ENCODE measurements around the gene EXOSC3. TPM values are rescaled to one million over a fixed set of nuclear protein-coding genes. Genes with fewer than 3 reads are reported as not detected.

The EXOSC3 gene
- total and polyA plus RNA-seq, 9 of the 15 experiments (the other 6 are each of a cell fraction or from before 2014, with no cell fraction given) = 18.5 to 266 (median 114) TPM

DNA sequence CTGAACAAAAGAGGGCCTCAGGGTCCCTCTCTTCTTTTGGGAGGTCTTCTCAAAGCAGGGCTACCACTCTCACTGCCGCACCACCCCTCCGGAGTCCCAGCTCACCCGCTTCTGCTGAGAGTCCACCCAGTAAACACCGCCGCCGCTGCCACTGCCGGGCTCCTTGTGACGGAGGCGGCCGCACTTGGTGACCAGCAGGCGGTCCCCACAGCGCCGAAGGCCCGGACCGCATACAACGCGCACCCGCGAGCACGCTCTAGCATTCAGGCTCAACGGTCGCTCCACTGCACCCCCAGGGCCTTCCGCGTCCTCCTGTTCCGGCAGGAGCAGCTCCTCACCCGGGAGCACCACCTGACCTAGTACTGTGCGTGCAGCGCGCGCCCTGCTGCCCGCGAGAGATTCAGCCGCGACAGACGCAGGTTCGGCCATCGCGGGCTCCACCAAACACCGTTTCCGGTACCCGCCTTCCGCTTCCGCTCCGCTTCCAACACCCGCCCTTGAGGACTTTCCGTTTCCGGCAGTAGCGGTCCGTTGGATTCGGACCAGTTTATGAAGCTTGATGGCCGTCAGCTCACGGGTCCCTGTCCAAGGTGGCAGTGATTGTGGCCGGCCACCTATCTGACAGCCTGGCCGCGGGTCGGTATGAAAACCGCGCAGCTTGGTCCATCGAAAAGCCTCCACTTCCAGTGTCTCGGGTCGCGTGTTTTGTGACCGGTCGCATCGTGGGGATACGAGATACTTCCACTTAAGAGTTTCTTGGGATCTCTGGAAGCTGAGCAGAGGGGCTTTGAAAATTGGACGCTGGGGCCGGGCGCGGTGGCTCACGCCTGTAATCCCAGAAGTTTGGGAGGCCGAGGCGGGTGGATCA, at the start of gene EXOSC3 (continued):
- TF ChIP-seq ZMIZ1 (IDR thresholded peaks at IDR 0.05; ENCODE audit: low read depth in 2 of 2, low read length in 2 of 2) (no peak), ZNF668 (CRISPR knock-in tag; IDR thresholded peaks at IDR 0.05) (no peak), ZBED1 (IDR thresholded peaks at IDR 0.05) (peak; percentile 75), CC2D1A (IDR thresholded peaks at IDR 0.05) (0 out of 2 replicates have a peak, but pooled peaks have one; percentile 4), KAT7 (CRISPR knock-in tag; IDR thresholded peaks at IDR 0.05; ENCODE audit: borderline replicate concordance) (peak; percentile 85; the same call in 1 of the 2 replicates), ZNF232 (CRISPR knock-in tag; IDR thresholded peaks at IDR 0.05) (peak; percentile 77), SREBF1 (IDR thresholded peaks at IDR 0.05; ENCODE audit: borderline replicate concordance, low read depth, low read length) (peak; percentile 55; the same call in 1 of the 2 replicates), NR2F6 (CRISPR knock-in tag; IDR thresholded peaks at IDR 0.05) (no peak), ZNF277 (CRISPR knock-in tag; IDR thresholded peaks at IDR 0.05; ENCODE audit: borderline replicate concordance) (no peak), TBP (optimal IDR thresholded peaks at IDR 0.05; ENCODE audit: low read depth, low read length) (peak; percentile 92), ZNF124 (CRISPR knock-in tag; IDR thresholded peaks at IDR 0.05) (no peak)
- TF ChIP-seq, protein P1, sequence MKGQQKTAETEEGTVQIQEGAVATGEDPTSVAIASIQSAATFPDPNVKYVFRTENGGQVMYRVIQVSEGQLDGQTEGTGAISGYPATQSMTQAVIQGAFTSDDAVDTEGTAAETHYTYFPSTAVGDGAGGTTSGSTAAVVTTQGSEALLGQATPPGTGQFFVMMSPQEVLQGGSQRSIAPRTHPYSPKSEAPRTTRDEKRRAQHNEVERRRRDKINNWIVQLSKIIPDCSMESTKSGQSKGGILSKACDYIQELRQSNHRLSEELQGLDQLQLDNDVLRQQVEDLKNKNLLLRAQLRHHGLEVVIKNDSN (CRISPR knock-in tag; IDR thresholded peaks at IDR 0.05) = peak; percentile 76
- TF ChIP-seq, protein P2, sequence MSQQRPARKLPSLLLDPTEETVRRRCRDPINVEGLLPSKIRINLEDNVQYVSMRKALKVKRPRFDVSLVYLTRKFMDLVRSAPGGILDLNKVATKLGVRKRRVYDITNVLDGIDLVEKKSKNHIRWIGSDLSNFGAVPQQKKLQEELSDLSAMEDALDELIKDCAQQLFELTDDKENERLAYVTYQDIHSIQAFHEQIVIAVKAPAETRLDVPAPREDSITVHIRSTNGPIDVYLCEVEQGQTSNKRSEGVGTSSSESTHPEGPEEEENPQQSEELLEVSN (IDR thresholded peaks at IDR 0.05; ENCODE audit: borderline replicate concordance in 1 of 2, extremely low read depth in 1 of 2, insufficient read depth in 1 of 2, insufficient read length in 1 of 2, low read depth in 1 of 2, low read length in 1 of 2, poor library complexity in 1 of 2, severe bottlenecking in 1 of 2) = peak; percentile 76 to 86
- TF ChIP-seq, protein P3, sequence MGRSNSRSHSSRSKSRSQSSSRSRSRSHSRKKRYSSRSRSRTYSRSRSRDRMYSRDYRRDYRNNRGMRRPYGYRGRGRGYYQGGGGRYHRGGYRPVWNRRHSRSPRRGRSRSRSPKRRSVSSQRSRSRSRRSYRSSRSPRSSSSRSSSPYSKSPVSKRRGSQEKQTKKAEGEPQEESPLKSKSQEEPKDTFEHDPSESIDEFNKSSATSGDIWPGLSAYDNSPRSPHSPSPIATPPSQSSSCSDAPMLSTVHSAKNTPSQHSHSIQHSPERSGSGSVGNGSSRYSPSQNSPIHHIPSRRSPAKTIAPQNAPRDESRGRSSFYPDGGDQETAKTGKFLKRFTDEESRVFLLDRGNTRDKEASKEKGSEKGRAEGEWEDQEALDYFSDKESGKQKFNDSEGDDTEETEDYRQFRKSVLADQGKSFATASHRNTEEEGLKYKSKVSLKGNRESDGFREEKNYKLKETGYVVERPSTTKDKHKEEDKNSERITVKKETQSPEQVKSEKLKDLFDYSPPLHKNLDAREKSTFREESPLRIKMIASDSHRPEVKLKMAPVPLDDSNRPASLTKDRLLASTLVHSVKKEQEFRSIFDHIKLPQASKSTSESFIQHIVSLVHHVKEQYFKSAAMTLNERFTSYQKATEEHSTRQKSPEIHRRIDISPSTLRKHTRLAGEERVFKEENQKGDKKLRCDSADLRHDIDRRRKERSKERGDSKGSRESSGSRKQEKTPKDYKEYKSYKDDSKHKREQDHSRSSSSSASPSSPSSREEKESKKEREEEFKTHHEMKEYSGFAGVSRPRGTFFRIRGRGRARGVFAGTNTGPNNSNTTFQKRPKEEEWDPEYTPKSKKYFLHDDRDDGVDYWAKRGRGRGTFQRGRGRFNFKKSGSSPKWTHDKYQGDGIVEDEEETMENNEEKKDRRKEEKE (IDR thresholded peaks at IDR 0.05; ENCODE audit: borderline replicate concordance in 1 of 2, control insufficient read depth in 1 of 2, low read depth in 2 of 2, low read length in 1 of 2) = peak in 1 of 2 experiments; percentile 87; a peak in 1 of 4 replicates

Data from K562 (cell line).